ENCODE data around the gene SARS2.

The SARS2 gene

GRCh38 chr19:38975861-38976271 lies 45.3 kb upstream of the SARS2 start:
- TF ChIP-seq USF1 (IDR thresholded peaks at IDR 0.05) (no peak), TAF1 (IDR thresholded peaks at IDR 0.05; ENCODE audit: low read depth) (no peak), EP300 (IDR thresholded peaks at IDR 0.05; ENCODE audit: borderline replicate concordance) (no peak), MAX (IDR thresholded peaks at IDR 0.05) (no peak), ZBTB7A (IDR thresholded peaks at IDR 0.05; ENCODE audit: low read depth) (peak; percentile 7; the same call in 1 of the 2 replicates), RAD21 (IDR thresholded peaks at IDR 0.05; ENCODE audit: low read depth) (no peak)
- TF ChIP-seq, protein P1, sequence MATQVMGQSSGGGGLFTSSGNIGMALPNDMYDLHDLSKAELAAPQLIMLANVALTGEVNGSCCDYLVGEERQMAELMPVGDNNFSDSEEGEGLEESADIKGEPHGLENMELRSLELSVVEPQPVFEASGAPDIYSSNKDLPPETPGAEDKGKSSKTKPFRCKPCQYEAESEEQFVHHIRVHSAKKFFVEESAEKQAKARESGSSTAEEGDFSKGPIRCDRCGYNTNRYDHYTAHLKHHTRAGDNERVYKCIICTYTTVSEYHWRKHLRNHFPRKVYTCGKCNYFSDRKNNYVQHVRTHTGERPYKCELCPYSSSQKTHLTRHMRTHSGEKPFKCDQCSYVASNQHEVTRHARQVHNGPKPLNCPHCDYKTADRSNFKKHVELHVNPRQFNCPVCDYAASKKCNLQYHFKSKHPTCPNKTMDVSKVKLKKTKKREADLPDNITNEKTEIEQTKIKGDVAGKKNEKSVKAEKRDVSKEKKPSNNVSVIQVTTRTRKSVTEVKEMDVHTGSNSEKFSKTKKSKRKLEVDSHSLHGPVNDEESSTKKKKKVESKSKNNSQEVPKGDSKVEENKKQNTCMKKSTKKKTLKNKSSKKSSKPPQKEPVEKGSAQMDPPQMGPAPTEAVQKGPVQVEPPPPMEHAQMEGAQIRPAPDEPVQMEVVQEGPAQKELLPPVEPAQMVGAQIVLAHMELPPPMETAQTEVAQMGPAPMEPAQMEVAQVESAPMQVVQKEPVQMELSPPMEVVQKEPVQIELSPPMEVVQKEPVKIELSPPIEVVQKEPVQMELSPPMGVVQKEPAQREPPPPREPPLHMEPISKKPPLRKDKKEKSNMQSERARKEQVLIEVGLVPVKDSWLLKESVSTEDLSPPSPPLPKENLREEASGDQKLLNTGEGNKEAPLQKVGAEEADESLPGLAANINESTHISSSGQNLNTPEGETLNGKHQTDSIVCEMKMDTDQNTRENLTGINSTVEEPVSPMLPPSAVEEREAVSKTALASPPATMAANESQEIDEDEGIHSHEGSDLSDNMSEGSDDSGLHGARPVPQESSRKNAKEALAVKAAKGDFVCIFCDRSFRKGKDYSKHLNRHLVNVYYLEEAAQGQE (IDR thresholded peaks at IDR 0.05; ENCODE audit: low read depth) = no peak

DNA sequence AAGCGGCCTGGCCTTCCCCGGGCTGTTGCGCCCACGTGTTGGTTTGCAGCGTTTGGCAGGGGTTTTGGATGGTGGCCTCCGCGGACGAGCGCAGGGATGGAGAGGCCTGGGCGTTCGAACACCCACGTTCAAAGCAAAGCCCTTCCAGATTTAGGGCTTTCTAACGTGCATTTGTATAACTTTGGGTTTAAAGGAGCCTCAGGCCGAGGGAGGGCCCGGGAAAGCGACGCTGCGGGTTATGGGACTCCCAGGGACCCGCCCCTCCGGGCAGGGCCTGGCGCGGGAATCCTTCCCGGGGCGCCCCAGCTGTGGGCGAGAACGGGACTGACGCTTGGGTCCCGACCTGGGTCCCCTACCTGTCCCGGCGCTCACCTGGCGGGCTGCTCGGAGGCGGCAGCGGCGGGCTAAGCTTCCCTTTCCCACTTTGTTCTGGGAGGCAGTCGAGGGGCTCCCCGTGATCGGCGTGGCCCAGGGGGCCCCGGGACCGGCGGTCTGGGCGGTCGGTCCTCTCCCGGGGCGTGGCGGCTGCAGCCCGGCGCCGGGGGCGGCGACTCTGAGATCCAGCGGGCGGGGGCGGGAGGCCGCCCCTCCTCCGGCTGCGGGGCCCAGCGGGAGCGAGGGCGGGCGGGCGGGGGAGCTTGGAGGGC lies 44.8 kb upstream of the SARS2 start, which contains the start of gene FBXO17:
Gene FBXO17, minus strand, starts transcription at position 529 of the 647 bp plus-strand sequence. CDS start 25,423 bp downstream, outside the sequence.
- TF ChIP-seq ZBTB7A (IDR thresholded peaks at IDR 0.05; ENCODE audit: low read depth) = peak; percentile 81
- no peak for TF ChIP-seq CREB1 (IDR thresholded peaks at IDR 0.05; ENCODE audit: low read depth)
- TF ChIP-seq USF1 (IDR thresholded peaks at IDR 0.05) = peak; percentile 61; the same call in 1 of the 2 replicates
- TF ChIP-seq, protein P1 (IDR thresholded peaks at IDR 0.05; ENCODE audit: low read depth) = no peak
- TF ChIP-seq TEAD4 (IDR thresholded peaks at IDR 0.05) = no peak
- no peak for TF ChIP-seq NFIC (IDR thresholded peaks at IDR 0.05)
- peak; percentile 96 for TF ChIP-seq MAX (IDR thresholded peaks at IDR 0.05)
- TF ChIP-seq EGR1 (IDR thresholded peaks at IDR 0.05) = peak; percentile 68
- no peak for TF ChIP-seq EP300 (IDR thresholded peaks at IDR 0.05; ENCODE audit: borderline replicate concordance)
- TF ChIP-seq FOXM1 (IDR thresholded peaks at IDR 0.05; ENCODE audit: borderline replicate concordance, low read depth) = no peak

DNA sequence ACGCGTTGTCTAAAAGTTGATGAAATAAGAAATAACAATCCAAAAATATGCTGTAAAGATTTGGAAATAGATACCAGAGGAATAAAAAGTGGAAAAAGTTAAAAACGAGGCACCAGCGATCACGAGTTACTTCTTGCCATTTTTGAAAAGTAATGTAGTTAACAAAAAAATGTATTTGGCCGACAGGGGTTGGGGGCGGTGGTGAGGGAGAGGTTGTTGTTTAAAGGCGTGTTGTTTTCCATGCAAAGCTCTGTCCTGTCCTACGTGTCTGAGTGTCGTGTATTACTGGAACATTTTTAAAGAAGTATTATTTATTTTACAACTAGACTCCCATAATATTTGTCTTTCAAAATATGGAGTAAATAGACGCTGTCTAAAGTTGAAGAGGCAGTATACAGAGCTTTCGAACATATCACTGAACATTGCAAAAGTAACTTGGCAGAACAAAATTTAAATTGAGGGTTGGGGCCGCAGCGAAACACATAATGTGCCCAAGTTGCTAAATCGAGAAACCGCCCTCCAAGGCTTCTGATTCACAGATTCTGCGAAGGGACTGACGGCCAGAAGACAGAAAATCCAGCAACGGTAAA lies 44.2 kb upstream of the SARS2 start:
- TF ChIP-seq CEBPB (IDR thresholded peaks at IDR 0.05) (no peak), USF1 (IDR thresholded peaks at IDR 0.05) (no peak), EP300 (IDR thresholded peaks at IDR 0.05; ENCODE audit: borderline replicate concordance) (no peak), ZBTB7A (IDR thresholded peaks at IDR 0.05; ENCODE audit: low read depth) (no peak), EGR1 (IDR thresholded peaks at IDR 0.05) (no peak), YY1 (IDR thresholded peaks at IDR 0.05; ENCODE audit: low read depth) (no peak), RAD21 (IDR thresholded peaks at IDR 0.05; ENCODE audit: low read depth) (no peak), NFIC (IDR thresholded peaks at IDR 0.05) (no peak), MAX (IDR thresholded peaks at IDR 0.05) (no peak), CREB1 (IDR thresholded peaks at IDR 0.05; ENCODE audit: low read depth) (no peak)
- TF ChIP-seq, protein P1 (IDR thresholded peaks at IDR 0.05; ENCODE audit: low read depth) = no peak

DNA sequence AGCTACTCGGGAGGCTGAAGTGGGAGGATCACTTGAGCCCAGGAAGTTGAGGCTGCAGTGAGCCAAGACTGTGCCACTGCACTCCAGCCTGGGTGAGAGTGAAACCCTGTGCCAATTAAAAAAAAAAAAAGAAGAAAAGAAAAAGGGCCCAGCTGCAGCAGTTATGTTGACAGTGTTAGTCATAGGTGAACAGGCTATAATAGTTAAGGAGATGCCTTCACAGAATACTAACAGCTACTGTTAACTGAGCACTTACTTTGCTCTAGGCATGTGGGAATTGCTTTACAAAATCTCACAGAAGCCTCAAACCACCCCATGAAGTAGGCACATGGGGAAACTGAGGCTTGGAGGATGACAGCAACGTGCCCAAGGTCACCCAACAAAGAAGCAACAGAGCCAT lies 41.1 kb upstream of the SARS2 start:
- TF ChIP-seq ZBTB7A (IDR thresholded peaks at IDR 0.05; ENCODE audit: low read depth) = no peak
- TF ChIP-seq NFIC (IDR thresholded peaks at IDR 0.05) = no peak
- TF ChIP-seq CREB1 (IDR thresholded peaks at IDR 0.05; ENCODE audit: low read depth) = no peak
